NCI-H345 treated with DMSO at 0.1 percent for 48 hours (cell line): ENCODE results near the gene ARHGAP32.

Experiments
- DNase-seq: peaks from one replicate; lab custom pipeline; 2025; ENCODE audit not compliant: unreplicated experiment; lab: John Stamatoyannopoulos, UW

Gene ARHGAP32

DNA sequence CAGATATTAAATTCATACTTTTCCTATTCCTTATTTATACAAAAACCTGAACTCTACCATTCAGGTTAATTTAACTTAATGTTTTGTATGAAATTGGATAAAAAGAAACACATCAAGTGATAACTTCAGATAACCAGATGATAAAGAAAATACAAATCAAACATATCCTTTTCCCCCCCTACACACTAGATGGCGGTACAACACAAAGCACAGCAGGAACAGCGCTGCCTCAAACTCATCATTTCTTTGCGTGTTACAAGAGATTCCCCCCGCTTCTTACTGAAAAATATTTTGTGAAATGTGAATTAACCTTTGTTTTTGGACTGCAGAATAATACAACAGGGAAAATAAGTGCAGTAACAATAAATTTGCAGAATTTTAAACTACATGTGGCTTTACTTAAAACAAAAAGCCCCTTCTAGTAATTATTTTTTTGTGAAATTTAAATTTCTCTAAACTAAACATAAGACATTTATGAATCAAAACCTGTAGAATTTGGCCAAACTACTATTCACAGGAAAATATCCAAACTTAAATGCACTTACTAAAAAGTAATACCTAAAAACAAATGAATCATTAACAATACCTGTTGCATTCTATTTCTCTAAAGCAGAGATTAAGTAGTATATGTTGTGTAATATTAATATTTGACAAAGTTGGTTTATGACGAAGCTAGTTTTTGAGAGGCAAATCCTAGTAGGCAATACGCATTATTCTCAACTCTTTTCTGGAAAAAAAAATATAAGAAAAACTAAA lies 74.4 kb downstream of the ARHGAP32 start:
- peak; percentile 43 for DNase-seq

DNA sequence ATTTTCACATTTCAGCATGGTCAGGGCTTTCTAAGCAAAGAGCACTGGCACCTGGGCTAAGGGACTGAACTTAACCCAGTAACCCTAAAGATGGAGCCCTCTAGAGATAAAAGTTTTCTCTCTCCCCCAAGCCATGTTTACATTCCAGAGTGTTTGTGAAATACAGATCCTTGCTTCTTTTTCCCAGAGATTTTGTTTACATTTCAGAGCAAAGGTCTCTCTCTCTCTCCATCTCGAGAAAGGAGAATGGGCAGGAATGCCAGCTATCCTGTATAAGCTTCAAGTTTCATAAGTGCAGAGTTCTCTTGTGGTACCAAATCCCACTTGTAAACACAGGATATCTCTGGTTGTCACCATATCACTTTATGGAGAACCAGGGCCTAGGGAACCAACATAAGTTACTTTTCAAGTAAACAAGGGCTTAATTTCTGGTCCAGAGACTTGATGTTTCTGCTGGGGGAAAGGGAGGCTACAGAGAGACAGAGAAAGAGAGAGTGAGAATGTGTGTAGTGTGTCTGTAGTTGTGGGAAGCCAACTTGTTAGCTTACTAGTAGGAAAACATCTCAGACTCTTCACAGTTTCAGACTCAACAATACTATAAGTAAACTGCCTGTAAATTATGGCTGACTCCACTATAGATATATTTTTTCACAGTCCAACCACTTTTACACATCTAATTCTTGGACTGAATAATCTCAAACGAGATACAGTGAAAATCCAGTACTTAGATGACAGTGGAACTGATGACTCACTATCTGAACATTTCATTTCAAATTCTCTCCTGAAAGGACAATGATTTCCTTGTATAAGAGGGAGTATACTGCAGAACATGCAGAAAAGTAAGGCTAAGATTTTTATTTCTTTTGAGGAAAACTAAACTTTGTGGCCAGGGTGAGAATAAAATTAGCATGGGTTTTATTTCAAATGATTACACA lies 76.2 kb downstream of the ARHGAP32 start:
- DNase-seq: no peak

GRCh38 chr11:129109701-129110100 lies 82.4 kb downstream of the ARHGAP32 start:
- DNase-seq: no peak

GRCh38 chr11:129106788-129107187 lies 85.3 kb downstream of the ARHGAP32 start:
- no peak for DNase-seq

GRCh38 chr11:129102756-129103155 lies 89.4 kb downstream of the ARHGAP32 start:
- no peak for DNase-seq

DNA sequence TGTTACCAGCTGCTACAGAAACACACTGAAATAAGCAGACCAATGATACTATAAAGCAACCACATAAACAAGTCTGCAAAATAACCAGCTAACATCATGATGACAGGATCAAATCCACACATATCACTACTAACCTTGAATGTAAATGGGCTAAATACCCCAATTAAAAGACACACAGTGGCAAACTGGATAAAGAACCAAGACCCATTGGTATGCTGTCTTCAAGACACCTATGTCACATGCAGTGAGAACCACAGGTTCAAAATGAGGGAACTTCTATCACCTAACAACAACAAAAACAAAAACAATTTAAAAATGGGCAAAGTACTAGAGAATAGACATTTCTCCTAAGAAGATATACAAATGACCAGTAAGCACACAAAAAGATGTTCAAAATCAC lies 89.9 kb downstream of the ARHGAP32 start:
- DNase-seq: no peak

- DNase-seq: no peak
Observed at GRCh38 chr11:129093283-129093682, 98.8 kb downstream of the ARHGAP32 start.

- no peak for DNase-seq
Observed at GRCh38 chr11:129090056-129090455, 102.1 kb downstream of the ARHGAP32 start.

- DNase-seq: no peak
Observed at GRCh38 chr11:129089279-129089678, 102.8 kb downstream of the ARHGAP32 start.

- no peak for DNase-seq
Observed at GRCh38 chr11:129086976-129087375, 105.1 kb downstream of the ARHGAP32 start.

DNA sequence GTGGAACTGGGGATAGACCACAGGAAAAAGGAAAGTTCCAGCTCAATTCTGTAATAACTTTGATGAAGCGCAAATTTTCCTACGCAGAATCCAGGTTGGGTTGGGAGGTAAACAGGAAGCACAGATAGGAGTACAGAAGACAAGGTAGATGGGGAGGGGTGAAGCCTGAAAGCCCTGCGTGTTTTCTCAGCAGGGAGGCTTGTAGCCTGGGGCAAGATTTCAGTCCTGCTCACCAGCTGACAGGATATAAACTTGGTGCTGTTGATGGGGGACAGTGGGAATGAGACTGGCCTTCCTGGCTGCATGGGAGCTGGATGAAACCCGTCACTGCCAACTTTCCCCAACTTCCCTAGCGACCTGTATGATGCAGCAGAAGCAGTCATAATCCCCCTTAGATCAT lies 114.9 kb downstream of the ARHGAP32 start:
- peak; percentile 5 for DNase-seq

DNA sequence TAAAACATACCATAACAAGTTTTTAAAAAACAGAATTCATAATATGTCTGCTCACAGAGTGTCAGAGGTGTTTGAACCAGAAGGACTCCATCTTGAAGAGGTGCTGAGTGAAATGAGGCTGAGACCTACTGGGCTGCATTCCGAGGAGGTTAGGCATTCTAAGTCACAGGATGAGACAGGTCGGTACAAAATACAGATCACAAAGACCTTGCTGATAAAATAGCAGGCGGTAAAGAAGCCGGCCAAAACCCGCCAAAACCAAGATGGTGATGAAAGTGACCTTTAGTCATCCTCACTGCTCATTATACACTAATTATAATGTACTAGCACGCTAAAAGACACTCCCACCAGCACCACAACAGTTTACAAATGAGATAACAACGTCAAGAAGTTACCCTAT lies 116.4 kb downstream of the ARHGAP32 start:
- DNase-seq: no peak

GRCh38 chr11:129067454-129067853 lies 124.7 kb downstream of the ARHGAP32 start:
- DNase-seq: no peak

DNA sequence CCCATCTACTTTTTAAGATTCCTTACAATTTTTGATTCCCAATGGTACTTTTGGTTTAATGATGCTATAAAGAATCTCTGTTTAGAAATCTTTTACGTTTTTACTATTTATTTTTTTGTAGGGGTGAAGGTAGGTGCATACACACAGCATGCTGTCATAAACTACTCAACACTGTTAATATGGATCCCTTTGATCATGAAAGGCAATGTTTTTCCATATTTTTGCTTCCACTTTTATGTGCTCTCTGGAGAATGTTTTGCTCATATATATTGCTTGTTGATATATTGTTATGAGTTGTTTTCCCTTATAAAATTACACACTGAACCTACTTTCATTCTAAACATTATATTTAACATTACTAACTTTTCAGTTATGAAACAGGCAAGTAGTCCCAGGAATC lies 125.9 kb downstream of the ARHGAP32 start:
- no peak for DNase-seq

DNA sequence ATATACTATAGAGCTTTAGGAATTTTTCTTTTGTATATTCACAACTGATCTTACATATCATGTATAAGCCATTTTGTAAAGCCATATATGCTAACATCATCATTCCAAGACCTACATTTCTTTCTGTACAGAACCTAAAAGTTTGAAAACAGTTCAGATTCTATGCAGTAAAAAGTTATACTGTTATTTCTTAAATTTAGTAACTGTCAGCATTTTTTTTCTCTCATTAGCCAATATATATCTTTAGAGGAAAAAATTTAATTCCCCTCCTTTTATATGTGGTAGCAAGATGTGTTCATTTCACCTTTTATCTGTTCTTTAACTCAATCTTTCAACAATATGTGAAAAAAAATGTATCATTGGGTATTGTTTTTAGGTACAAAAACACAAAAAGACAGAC lies 129.0 kb downstream of the ARHGAP32 start:
- DNase-seq: no peak

DNA sequence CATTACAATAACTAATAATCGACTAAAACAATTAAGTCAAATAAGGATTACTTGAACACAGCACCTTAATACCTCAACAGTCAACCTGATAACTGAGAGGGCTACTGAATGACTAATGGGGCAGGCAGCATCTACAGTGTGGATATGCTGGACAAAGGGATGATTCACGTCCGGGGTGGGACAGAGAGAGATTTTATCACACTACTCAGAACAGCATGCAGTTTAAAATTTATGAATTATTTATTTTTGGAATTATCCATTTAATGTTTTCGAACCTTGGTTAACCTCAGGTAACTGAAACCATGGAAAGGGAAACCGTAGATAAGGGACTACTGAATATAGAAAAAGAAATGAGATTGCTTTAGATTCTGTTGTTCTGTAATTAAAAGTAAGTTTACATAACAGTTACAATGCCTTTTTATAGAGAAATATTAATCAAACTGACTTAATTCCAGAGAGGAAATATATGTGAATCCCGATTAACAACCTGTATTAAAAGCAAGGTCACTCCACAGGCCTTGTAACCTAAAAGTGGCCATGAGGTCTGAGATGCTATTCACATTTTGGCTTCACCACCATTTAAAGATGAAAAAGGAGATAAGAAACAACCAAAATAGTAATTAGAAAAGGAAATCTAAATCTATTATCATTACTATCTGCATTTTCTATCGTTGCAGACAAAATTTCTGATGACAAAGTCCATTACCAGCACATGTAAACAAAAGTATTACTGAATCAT lies 130.5 kb downstream of the ARHGAP32 start:
- DNase-seq: no peak

- no peak for DNase-seq
Observed at GRCh38 chr11:129056916-129057315, 135.2 kb downstream of the ARHGAP32 start.

GRCh38 chr11:129055196-129055595 lies 136.9 kb downstream of the ARHGAP32 start:
- DNase-seq: no peak

GRCh38 chr11:129048911-129049310 lies 143.2 kb downstream of the ARHGAP32 start:
- DNase-seq: no peak

GRCh38 chr11:129045150-129045549 lies 147.0 kb downstream of the ARHGAP32 start:
- no peak for DNase-seq

DNA sequence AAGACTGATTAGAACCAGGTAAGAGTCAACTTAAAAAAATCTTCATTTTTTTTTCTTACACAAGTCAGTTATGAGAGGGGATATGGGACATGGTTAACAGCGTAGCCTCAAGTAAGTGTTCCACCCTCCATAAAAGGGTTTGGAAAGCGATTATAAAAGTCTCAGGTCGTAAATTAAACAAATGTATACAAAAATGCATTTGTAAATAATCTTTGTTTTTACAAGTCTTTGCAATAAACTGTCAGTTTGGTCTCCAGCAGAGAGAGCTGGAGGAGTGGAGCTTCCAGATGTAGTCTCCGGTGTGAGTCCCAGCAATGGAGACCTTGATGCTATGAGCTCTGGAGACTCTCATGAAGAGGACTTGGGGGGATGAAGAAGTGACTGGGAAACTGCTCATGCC lies 149.6 kb downstream of the ARHGAP32 start:
- no peak for DNase-seq
